NCI-H1092 treated with DMSO at 0.1 percent for 48 hours (cell line): Measurements from ENCODE around the gene NCCRP1.

Experiments
- DNase-seq: peaks from one replicate; lab custom pipeline; 2025; lab: John Stamatoyannopoulos, UW

Gene NCCRP1

DNA sequence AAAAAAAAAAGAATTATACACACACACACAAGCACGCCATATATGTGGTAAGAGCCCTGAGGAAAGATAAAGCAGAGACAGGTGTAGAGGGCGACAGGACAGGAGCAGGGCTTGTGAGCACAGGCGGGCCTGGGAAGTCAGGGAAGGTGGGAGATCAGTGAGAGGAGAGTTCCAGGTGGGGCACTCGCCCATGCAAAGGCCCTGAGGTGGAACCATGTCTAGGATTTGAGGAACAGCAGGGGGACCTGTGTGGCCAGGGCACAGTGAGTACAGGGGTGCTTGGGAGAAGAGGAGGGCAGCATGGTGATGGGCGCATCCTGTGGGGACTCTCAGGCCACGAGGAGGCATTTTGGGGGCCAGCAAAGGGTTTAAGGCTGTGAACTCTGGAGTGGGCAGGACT lies 32.5 kb upstream of the NCCRP1 start:
- DNase-seq: no peak

DNA sequence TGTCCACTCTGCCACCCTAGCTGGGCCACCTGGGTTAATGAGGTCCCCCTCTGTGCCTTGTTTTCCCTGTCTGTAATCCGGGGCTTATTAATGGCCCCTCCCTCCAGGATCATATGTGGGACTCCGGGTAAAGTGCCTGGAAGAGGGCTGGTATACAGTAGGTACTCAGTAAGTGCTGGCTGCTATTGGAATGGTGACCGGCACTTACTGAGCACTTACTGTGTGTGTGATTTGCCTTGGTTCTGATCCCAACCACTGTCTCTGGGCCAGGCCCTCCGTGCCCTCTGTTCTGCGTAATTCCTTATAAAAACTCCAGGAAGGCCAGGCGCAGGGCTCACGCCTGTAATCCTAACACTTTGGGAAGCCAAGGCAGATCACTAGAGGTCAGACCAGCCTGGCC lies 30.9 kb upstream of the NCCRP1 start:
- no peak for DNase-seq

DNA sequence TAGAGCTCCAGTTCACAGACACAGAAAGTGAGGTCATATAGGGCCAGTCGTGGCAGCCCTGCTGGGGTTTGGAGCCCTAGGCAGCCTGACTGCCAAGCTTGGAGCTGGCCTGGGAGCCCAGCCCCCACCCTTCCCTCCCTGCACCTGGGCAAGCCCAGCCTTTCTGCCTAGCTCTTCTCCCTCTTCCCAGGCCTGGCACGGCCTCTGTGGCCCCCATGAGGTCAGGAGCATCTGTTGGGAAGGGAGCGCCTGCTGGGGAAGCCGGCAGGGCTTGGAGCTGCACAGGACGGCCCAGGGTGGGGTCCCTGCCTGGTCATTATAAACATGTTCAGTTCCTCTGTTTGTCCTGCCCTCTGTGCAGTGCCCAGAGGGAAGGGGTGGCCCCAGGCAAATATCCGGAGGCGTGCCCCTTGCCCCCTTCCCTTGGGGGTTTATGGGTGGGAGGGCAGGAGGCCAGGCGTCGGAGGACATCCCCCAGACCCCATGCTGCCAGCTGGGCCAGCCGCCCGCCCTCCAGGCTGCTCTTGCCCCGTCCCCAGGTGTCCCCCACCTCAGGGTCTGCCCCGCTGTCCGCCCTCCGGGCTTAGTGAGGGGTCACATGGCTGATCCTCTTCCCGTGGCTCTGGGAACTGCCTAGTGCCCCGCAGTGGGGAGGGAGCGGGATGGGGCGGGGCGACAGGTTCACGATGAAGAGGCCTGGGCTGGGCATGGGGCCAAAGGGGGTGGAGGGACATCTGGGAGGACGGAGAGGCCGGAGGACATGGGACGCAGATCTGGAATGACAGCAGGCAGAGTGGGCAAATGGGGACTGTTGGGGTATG lies 30.0 kb upstream of the NCCRP1 start:
- DNase-seq: no peak

DNA sequence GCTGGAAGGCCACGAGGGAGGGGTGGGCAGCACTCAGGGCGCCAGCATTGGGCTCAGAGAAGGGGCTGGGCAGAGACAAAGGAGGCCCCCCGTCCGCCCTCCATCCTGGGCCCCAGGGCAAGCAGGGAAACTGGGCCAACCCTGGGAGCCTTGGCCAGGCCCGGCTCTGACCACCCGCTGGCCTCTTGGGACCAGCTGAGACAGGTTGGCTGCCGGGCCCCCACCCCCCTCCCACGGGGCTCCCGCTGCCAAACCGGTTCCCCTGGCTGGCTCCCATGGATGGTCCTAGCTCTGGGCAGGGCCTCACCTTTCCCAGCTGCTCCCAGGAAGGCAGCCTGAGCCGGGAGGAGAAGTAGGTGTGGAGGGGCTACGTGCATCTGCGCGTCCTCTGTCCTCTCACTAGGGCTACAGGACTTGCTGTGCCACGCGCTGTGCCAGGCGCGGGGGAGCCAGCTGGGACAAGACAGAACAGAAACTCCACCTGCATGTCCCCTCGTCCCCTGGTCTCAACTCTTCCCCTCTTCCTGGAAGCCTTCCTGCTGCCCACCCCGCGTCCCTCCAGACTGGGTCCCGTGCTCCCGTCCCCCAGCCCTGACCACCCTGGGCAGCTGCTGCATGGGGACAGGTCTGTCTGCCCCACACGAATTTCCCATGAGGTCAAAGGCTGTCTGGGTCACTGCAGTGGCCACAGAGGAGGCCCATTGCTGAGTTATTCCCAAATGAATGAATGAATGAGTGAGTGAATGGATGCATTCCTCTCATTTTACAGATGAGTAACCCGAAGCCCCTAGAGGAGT lies 29.1 kb upstream of the NCCRP1 start:
- DNase-seq: no peak

DNA sequence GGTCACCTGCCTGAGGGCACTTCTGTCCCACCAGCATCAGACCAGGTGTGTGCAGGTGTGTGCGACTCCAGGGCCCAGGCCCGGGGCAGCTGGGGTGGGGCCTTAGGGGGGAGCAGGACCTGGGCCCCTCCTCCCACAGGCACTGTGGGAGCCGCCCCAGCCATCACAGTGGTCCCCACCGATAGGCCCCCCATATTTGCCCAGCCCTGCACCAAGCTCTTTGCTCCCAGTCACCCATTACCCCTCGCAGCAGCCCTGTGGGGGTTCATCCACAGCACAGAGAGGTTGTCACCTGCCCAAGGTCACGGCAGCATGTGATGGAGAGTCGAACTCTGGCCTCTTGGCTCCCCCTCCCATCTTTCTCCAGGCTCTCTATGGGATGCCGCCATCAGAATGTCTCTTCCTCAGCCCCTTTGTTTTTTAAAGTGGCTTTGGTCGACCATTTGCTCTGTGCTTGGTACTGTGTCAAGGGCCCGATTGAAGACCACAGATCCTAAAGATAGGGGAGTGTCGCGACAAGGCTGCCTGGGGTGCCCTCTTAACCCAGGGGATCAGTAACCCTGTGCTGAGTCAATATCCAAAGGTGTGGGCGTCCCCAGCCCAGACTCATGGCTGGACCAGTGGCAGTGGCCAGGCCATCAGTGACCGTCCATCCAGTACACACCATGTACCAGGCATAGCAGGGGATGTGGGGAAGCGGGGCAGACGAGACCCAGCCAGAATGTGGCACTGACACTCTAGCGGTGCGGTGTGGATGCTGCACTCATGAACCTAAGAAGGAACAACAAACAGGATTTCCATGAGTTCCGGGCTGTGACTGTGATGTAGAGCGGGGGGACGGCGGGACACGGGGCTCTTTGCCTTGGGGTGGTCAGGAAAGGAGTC lies 28.3 kb upstream of the NCCRP1 start:
- DNase-seq: no peak

DNA sequence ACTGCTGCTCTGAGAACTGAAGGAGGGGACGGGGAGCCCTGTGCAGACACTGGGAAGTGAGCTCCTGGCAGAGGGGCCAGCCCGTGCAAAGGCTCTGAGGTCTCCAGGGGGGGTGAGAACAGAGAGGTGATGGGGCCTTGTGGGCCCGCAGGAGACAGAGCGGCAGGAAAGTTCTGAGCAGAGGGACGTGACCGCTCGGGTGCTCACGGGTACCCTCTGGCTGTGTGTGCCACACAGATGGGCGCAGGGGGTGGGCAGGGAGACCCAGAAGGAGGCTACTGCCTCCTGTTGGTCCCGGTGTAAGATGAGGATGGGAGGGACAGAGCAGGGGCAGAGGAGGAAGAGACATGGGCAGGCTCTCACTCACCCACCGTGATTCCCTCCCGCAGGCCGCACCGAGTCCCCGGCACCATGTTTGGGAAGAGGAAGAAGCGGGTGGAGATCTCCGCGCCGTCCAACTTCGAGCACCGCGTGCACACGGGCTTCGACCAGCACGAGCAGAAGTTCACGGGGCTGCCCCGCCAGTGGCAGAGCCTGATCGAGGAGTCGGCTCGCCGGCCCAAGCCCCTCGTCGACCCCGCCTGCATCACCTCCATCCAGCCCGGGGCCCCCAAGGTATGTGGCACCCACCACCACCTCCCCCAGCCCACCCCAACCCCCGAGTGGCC lies 27.5 kb upstream of the NCCRP1 start:
- no peak for DNase-seq

DNA sequence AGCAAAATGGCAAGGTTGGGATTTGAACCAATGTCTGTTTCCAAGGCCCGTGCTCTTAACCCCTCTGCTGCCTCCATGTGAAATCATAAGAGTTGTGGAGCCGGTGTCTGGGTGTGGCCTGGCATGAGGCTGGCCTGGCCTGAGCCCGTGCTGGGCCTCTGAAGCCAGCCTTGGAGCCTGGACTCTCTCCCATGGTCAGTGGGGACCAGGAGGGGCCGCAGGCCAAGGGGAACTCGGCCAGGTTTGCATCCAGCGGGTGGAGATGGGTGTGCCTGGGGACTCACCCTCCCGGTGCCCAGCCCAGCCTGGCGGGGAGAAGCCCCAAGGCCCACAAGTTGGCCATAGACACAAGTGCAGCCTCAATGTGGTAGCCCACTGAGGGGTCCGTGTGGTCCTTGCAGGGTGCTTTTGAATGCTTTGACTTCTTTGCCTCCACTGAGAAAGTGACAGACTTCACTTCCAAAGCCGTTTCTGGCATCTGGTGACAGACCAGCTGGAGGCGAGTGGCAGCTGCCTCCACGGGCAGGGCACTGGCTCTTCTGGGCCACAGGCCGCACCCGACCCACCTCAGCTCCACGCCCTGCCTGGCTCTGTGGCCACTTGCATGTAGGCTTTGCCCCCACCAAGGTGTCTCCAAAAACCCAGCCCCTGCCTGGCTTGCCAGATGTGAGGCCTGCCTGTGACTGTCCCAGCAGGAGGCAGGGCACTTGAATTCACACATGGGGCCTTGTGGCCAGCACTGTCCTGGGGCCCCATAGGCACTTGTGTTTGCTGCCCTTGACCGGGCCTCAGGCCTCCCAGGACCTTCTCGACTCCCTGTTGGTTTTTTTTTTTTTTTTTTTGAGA lies 26.2 kb upstream of the NCCRP1 start:
- no peak for DNase-seq

DNA sequence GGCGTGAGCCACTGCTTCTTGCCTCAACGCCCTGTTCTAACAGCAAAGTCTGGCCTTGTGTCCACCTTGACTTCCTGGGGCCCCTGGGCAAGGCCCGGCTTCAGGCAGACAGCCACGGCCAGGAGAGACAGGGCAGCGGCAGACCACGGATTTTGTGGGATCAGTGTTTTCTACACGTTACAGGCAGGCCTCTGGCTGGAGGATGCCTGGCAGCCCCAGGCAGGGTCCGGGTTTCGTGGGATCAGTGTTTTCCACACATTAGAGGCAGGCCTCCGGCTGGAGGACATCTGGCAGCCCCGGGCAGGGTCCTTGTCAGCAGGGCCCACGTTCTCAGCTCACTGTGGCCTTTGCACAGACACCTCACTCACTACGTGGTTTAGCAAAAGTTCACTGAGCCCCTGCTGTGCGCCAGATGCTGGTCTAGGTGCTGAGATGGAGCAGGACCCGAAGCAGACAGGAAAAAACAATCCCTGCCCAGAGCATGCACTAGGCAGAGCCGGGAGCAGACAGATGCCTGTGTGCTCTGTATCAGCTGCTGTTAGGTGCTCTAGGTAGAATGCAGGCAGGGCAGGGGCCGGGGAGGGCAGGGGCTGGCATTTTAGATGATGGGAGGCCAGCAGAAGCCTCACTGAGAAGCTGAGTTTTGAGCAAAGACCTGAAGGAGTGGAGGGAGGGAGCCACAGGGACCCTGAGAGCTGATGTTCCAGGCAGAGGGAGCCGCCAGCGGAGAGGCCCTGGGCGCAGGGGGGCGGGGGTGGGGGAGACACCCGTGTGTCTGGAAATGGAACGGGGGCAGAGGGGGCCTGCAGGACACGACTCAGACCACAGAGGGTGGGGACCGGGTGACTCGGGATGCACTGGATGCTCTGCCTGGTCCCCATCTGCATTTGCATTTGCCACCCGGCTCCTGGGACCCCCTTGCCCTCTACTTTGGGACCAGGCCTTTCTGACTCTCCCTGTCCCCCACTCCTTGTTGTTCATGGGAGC lies 25.0 kb upstream of the NCCRP1 start:
- DNase-seq: no peak

DNA sequence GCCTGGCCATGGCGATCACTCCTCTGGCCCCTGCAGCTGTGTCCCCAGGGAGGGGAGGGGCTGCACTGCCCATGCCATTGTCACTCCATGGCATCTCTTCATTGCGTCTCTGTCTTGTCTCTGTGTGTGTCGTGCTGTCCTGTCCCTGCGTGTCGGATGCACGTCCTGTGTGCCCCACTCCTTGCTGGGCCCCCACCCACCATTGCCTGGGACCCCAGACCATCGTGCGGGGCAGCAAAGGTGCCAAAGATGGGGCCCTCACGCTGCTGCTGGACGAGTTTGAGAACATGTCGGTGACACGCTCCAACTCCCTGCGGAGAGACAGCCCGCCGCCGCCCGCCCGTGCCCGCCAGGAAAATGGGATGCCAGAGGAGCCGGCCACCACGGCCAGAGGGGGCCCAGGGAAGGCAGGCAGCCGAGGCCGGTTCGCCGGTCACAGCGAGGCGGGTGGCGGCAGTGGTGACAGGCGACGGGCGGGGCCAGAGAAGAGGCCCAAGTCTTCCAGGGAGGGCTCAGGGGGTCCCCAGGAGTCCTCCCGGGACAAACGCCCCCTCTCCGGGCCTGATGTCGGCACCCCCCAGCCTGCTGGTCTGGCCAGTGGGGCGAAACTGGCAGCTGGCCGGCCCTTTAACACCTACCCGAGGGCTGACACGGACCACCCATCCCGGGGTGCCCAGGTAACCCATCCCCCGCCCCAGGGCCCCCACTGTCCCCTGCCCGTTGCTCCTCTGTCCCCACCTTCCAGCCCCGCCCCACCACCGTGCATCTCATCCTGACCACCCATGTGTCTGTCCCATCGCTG lies 23.9 kb upstream of the NCCRP1 start:
- no peak for DNase-seq

DNA sequence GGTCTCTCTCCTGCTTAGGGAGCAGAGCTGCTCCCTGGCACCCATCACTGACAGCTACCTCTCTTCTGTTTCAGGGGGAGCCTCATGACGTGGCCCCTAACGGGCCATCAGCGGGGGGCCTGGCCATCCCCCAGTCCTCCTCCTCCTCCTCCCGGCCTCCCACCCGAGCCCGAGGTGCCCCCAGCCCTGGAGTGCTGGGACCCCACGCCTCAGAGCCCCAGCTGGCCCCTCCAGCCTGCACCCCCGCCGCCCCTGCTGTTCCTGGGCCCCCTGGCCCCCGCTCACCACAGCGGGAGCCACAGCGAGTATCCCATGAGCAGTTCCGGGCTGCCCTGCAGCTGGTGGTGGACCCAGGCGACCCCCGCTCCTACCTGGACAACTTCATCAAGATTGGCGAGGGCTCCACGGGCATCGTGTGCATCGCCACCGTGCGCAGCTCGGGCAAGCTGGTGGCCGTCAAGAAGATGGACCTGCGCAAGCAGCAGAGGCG lies 23.2 kb upstream of the NCCRP1 start:
- no peak for DNase-seq

DNA sequence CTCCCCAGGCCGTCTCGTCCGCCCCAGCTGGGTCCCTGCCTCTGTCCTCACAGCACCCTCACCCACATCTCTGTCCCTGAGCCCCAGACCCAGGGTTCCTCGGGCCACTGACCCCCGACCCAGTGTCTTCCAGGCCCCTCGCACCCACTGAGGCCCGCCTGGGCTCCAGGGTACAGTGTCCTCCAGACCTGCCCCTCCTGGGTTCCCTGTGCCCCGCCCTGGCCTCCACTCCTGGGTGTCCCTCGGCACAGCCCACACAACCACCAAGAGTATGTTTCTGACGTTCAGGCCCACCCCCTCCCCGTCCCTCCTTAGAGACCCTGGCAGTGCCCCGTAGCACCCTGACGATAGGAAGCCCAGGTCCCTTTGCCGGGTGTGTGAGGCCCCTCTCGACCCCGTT lies 22.6 kb upstream of the NCCRP1 start:
- no peak for DNase-seq

DNA sequence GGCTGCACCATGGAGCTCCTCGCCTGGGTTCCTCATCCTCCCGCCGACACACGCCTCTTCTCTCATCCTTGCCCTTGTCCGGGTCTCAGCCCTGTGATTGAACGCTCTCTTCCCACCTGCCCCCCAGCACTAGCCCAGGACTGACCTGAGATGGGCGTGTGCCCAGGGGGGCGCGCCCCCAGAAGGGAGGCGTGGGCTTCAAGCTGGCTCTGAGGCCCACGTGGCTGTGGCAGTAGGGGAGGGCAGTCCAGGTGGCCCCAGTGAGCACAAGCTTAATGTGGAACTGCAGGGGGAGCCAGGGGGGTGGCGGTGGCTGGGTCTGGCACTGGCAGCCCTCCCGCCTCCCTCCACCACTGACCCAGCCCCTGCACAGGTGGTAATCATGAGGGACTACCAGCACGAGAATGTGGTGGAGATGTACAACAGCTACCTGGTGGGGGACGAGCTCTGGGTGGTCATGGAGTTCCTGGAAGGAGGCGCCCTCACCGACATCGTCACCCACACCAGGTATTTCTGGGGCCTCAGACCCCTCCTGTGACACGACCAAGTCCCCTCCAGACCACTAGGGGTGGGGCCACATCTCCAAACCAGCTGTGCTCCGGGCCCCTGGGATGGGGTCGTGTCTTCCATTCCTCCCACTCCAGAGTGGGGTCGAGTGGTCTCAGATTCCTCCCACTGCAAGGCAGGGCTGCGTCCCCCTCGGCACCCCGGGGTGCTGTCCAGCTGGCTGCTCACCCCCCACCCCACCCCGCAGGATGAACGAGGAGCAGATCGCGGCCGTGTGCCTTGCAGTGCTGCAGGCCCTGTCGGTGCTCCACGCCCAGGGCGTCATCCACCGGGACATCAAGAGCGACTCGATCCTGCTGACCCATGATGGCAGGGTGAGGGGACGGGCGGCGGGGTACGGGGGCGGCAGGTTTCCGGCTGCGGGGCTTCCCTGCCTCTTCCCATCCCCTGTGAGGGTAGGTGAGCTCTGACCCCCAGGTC lies 21.9 kb upstream of the NCCRP1 start:
- no peak for DNase-seq

DNA sequence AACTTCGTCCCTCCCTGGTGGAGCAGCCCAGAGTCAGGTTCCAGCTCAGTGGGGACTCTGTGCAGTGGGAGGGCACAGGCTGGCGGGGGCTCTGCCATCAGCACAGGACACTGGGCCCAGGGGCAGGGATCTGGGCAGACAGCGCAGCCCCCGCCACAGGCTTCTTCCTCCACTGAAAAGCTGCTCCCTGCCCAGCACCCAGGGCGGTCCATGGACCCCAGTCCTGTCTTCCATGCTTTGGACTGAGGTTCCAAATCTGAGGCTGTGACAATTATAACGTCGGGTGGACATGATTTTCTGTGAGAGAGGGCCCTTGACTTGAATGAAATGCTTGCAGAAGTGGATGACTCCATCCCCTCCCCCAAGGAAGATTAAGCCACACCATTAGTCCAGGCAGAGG lies 21.2 kb upstream of the NCCRP1 start:
- no peak for DNase-seq

DNA sequence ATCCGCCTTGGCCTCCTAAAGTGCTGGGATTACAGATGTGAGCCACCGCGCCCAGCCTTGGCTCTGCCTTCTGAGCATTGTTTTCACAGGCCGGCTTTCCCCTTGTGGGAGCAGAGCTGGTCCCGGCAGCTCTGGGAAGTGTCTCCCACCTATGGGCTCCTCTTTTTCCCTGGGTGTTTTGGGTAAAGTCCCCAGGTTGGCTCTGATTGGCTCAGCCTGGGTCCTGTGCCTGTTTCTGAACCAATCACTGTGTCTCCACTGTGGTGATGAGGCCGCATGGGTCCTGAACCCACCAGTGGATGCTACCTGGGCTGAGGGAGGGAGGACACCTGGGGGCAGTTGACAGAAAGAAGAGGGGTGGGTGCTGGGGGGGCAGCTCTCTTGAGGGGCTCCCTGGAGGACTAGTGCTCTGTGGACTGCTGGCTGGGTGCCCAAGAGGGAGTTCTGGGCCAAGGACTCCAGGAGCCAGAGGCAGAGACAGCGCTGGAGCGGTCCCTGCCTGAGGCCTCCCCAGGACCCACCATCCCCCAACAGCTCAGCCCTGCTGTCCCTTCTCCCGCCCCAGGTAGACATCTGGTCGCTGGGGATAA lies 19.6 kb upstream of the NCCRP1 start:
- no peak for DNase-seq

DNA sequence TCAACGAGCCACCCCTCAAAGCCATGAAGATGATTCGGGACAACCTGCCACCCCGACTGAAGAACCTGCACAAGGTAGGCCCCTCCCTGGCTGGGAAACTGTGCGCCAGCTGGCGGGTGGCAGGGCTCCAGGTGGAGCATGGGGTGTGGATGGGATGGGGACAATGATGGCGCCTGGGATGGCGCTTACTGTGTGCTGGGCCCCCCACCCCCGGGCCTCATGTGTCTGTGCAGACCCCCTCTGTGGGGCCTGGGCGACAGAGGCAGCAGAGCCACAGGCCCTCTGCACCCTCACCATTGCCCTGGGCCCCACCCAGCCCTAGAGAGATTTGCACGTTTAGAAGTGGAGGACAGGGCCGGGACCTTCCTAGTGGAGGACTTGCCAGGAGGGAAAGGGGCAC lies 19.0 kb upstream of the NCCRP1 start:
- no peak for DNase-seq

DNA sequence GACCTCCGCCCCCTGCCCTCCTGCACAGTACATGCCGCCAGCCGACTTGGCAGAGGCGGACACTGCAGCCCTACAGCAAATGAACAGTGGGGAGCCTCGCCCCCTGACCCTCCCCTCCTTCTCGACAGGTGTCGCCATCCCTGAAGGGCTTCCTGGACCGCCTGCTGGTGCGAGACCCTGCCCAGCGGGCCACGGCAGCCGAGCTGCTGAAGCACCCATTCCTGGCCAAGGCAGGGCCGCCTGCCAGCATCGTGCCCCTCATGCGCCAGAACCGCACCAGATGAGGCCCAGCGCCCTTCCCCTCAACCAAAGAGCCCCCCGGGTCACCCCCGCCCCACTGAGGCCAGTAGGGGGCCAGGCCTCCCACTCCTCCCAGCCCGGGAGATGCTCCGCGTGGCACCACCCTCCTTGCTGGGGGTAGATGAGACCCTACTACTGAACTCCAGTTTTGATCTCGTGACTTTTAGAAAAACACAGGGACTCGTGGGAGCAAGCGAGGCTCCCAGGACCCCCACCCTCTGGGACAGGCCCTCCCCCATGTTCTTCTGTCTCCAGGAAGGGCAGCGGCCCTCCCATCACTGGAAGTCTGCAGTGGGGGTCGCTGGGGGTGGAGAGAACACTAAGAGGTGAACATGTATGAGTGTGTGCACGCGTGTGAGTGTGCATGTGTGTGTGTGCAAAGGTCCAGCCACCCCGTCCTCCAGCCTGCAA lies 18.3 kb upstream of the NCCRP1 start:
- DNase-seq: no peak
